Astrocyte (in vitro differentiated cells and primary cell): ENCODE results near the gene PRKG1. TPM values are rescaled to one million over a fixed set of nuclear protein-coding genes. Genes with fewer than 3 reads are reported as not detected.

Source experiments
- DNase-seq: peaks from one replicate; pipeline ENCODE4 v3.0.0-alpha.2; 2010; ENCODE audit warnings: low read depth
- FAIRE-seq: peaks from 2 replicates; lab custom pipeline; 2011; peaks lifted over from hg19 to GRCh38; lab: Jason Lieb, UNC
- H2AFZ ChIP-seq: 2 replicates; pipeline ENCODE4 v1.6.0; 2012; ENCODE audit warnings: low read depth, low read length, inconsistent platforms
- H3K27ac ChIP-seq: 2 replicates; pipeline ENCODE4 v1.5.1; 2011; ENCODE audit warnings: low read depth, low read length, inconsistent platforms
- H3K27me3 ChIP-seq: 2 replicates; pipeline ENCODE4 v1.6.0; 2011; ENCODE audit warnings: low read length, inconsistent platforms; ENCODE audit not compliant: insufficient read depth
- H3K36me3 ChIP-seq: 2 replicates; pipeline ENCODE4 v1.5.1; 2011; ENCODE audit warnings: low read length, inconsistent platforms; ENCODE audit not compliant: insufficient read depth
- H3K4me1 ChIP-seq: 2 replicates; pipeline ENCODE4 v1.5.1; 2011; ENCODE audit warnings: low read length, inconsistent platforms; ENCODE audit not compliant: insufficient read depth
- H3K4me2 ChIP-seq: 2 replicates; pipeline ENCODE4 v1.6.0; 2012; ENCODE audit warnings: low read length, inconsistent platforms
- H3K4me3 ChIP-seq: 2 replicates; pipeline ENCODE4 v1.5.1; 2011; ENCODE audit warnings: low read depth, mild to moderate bottlenecking, low read length, inconsistent platforms; ENCODE audit not compliant: insufficient read depth
- H3K79me2 ChIP-seq: 2 replicates; pipeline ENCODE4 v1.6.0; 2012; ENCODE audit warnings: mild to moderate bottlenecking, low read length, inconsistent platforms; ENCODE audit not compliant: insufficient read depth
- H3K9ac ChIP-seq: 2 replicates; pipeline ENCODE4 v1.6.0; 2012; ENCODE audit warnings: mild to moderate bottlenecking, low read length, inconsistent platforms
- H3K9me3 ChIP-seq: 2 replicates; pipeline ENCODE4 v1.5.1; 2012; ENCODE audit warnings: low read depth, mild to moderate bottlenecking, low read length, inconsistent platforms; ENCODE audit not compliant: insufficient read depth
- H4K20me1 ChIP-seq: 2 replicates; pipeline ENCODE4 v1.6.0; 2012; ENCODE audit warnings: low read length, inconsistent platforms; ENCODE audit not compliant: insufficient read depth
- H3K27ac Mint-ChIP-seq: one replicate; pipeline ENCODE4 v1.8.0; 2021; ENCODE audit warnings: mild to moderate bottlenecking, mixed read lengths; ENCODE audit not compliant: unreplicated experiment
- H3K27me3 Mint-ChIP-seq: one replicate; pipeline ENCODE4 v1.8.0; 2021; ENCODE audit warnings: low read depth, mixed read lengths; ENCODE audit not compliant: unreplicated experiment
- H3K36me3 Mint-ChIP-seq: one replicate; pipeline ENCODE4 v1.8.0; 2021; ENCODE audit warnings: low read depth, mixed read lengths; ENCODE audit not compliant: unreplicated experiment
- H3K4me1 Mint-ChIP-seq: one replicate; pipeline ENCODE4 v1.8.0; 2021; ENCODE audit warnings: low read depth, mixed read lengths; ENCODE audit not compliant: unreplicated experiment
- H3K4me3 Mint-ChIP-seq: one replicate; pipeline ENCODE4 v1.8.0; 2021; ENCODE audit warnings: mild to moderate bottlenecking, moderate library complexity, mixed read lengths; ENCODE audit not compliant: unreplicated experiment
- H3K9me3 Mint-ChIP-seq: one replicate; pipeline ENCODE4 v1.8.0; 2021; ENCODE audit warnings: mild to moderate bottlenecking, mixed read lengths; ENCODE audit not compliant: unreplicated experiment
- CTCF ChIP-seq: IDR thresholded peaks from 2 replicates; pipeline ENCODE4 v1.5.1; 2011; ENCODE audit warnings: low read depth, mild to moderate bottlenecking, inconsistent platforms, low read length, moderate library complexity; ENCODE audit not compliant: insufficient read depth
- EZH2 ChIP-seq: IDR thresholded peaks from 2 replicates; pipeline ENCODE4 v1.6.1; 2012; ENCODE audit warnings: mild to moderate bottlenecking, low read length, inconsistent platforms; ENCODE audit not compliant: insufficient read depth
- total RNA-seq: library from RNA; stranded (reverse); gene quantifications from 2 replicates; pipeline ENCODE4 v1.2.1, GENCODE V29; 2021

The PRKG1 gene
- total RNA-seq, 1 donor from 2014 or later = 3.1 TPM

DNA sequence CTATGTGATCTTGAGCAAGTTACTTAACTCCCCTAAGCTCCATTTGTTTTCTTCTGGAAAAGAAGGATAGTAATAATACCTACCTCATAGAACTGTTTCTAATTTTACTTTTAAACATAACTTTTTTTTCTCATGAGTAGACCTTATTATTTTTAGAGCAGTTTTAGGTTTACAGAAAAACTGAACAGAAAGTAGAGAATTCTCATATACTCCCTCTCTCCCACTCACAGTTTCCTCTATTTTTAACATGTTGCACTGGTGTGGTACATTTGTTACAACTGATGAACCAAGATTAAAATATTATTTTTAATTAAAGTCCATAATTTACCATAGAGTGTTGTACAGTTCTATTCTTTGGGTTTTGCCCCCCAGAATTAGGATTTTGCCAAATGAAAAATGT is 846.4 kb downstream of the PRKG1 start:
- Histone ChIP-seq H3K4me1 (no peaks in the 10 kb centered on the region), H4K20me1 (no peaks in the 10 kb centered on the region), H3K4me3 (no peak overlapping the region), H3K27ac (no peak overlapping the region), H3K36me3 (no peaks in the 10 kb centered on the region), H3K27me3 (no peaks in the 10 kb centered on the region), H3K4me2 (no peak overlapping the region), H3K9ac (no peak overlapping the region), H3K79me2 (no peaks in the 10 kb centered on the region), H2AFZ (no peak overlapping the region), H3K9me3 (no peaks in the 10 kb centered on the region)
- Mint-ChIP-seq H3K4me3 (no peak overlapping the region), H3K9me3 (no peaks in the 10 kb centered on the region), H3K27me3 (no peaks in the 10 kb centered on the region), H3K36me3 (no peaks in the 10 kb centered on the region), H3K4me1 (no peaks in the 10 kb centered on the region), H3K27ac (no peak overlapping the region)
- FAIRE-seq = no peak
- TF ChIP-seq EZH2 (no peak), CTCF (no peak)
- DNase-seq = no peak

DNA sequence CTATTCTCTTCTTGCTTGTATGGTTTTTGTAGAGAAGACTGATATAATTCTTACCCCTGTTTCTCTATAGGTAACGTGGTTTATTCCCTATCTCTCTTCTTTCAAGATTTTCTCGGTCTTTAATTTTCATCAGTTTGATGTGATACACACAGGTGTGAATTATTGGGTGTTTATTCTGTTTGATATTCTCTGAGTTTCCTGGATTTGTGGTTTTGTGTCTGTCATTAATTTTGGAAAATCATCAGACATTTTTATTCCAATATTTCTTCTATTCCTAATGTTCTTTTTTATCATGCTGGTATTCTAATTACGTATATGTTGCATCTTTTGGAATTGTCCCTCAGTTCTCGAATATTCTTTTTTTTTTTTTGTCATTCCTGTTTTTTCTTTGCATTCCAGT is 850.1 kb downstream of the PRKG1 start:
- H3K4me3 Mint-ChIP-seq = no peak overlapping the region
- Histone ChIP-seq H3K36me3 (no peaks in the 10 kb centered on the region), H3K79me2 (no peaks in the 10 kb centered on the region), H3K4me1 (no peaks in the 10 kb centered on the region), H2AFZ (no peak overlapping the region), H4K20me1 (no peaks in the 10 kb centered on the region), H3K27me3 (no peaks in the 10 kb centered on the region), H3K9ac (no peak overlapping the region), H3K4me3 (no peak overlapping the region), H3K9me3 (no peaks in the 10 kb centered on the region), H3K27ac (no peak overlapping the region), H3K4me2 (no peak overlapping the region)
- H3K27ac Mint-ChIP-seq = no peak overlapping the region
- DNase-seq = no peak
- H3K4me1 Mint-ChIP-seq = no peaks in the 10 kb centered on the region
- H3K36me3 Mint-ChIP-seq = no peaks in the 10 kb centered on the region
- H3K27me3 Mint-ChIP-seq = no peaks in the 10 kb centered on the region
- TF ChIP-seq CTCF = no peak
- no peak for TF ChIP-seq EZH2
- H3K9me3 Mint-ChIP-seq = no peaks in the 10 kb centered on the region
- FAIRE-seq = no peak

DNA sequence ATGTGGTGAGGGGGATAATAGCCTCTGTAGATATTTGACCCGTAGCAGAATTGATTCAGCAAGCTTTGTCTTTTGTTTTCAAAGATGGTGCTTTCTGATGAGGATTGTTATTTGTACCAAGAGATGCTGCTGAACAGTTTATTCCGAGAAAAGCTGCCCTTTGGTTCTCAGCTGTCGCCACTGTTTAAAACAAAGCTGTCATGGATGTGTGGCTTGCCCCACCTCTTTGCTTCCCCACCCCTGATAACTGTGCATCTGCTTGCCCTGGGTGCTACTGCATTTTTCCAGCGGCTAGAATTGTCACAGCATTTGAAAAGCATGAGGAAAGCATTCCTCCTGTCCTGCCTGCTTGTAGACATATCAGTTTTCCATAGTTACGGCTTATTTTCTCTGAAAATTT is 852.0 kb downstream of the PRKG1 start:
- Histone ChIP-seq H3K27ac (no peak overlapping the region), H3K4me2 (no peak overlapping the region), H3K36me3 (no peaks in the 10 kb centered on the region), H3K9me3 (no peaks in the 10 kb centered on the region), H3K4me1 (no peaks in the 10 kb centered on the region), H3K27me3 (no peaks in the 10 kb centered on the region), H3K4me3 (no peak overlapping the region), H4K20me1 (no peaks in the 10 kb centered on the region), H3K79me2 (no peaks in the 10 kb centered on the region), H3K9ac (no peak overlapping the region), H2AFZ (no peak overlapping the region)
- H3K27ac Mint-ChIP-seq = no peak overlapping the region
- DNase-seq = no peak
- peaks cover 2% of the 10 kb centered on the region for H3K36me3 Mint-ChIP-seq
- FAIRE-seq = no peak
- no peaks in the 10 kb centered on the region for H3K4me1 Mint-ChIP-seq
- TF ChIP-seq CTCF = no peak
- TF ChIP-seq EZH2 = no peak
- no peak overlapping the region for H3K4me3 Mint-ChIP-seq
- H3K27me3 Mint-ChIP-seq = no peaks in the 10 kb centered on the region
- H3K9me3 Mint-ChIP-seq = no peaks in the 10 kb centered on the region
